Endodermal cell (in vitro differentiated cells): ENCODE results near the gene PSENEN. TPM values are rescaled to one million over a fixed set of nuclear protein-coding genes. Genes with fewer than 3 reads are reported as not detected.

Experiments used
- DNase-seq: peaks from one replicate; pipeline ENCODE4 v3.0.0-alpha.2; 2017
- H3K27ac ChIP-seq: 2 replicates; pipeline ENCODE4 v1.5.1; 2013; ENCODE audit warnings: mild to moderate bottlenecking, low read depth, low read length, moderate library complexity
- H3K27me3 ChIP-seq: 2 replicates; pipeline ENCODE4 v1.6.1; 2013; ENCODE audit warnings: mild to moderate bottlenecking, low read length, moderate library complexity; ENCODE audit not compliant: insufficient read depth, control insufficient read depth, poor library complexity, severe bottlenecking
- H3K36me3 ChIP-seq: 2 replicates; pipeline ENCODE4 v1.7.0; 2013; ENCODE audit warnings: mild to moderate bottlenecking, low read length, moderate library complexity; ENCODE audit not compliant: control insufficient read depth, insufficient read depth
- H3K4me1 ChIP-seq: one replicate; pipeline ENCODE4 v1.7.0; 2013; ENCODE audit warnings: low read length; ENCODE audit not compliant: control insufficient read depth, insufficient read depth
- H3K4me3 ChIP-seq: 2 replicates; pipeline ENCODE4 v1.5.1; 2013; ENCODE audit warnings: mild to moderate bottlenecking, low read length, moderate library complexity
- H3K9ac ChIP-seq: 2 replicates; pipeline ENCODE4 v1.6.1; 2013; ENCODE audit warnings: mild to moderate bottlenecking, low read length, moderate library complexity; ENCODE audit not compliant: poor library complexity, severe bottlenecking; ENCODE audit errors: extremely low read depth
- H3K9me3 ChIP-seq: 2 replicates; pipeline ENCODE4 v1.6.1; 2013; ENCODE audit warnings: mild to moderate bottlenecking, low read length, moderate library complexity; ENCODE audit not compliant: control insufficient read depth
- H3K27ac Mint-ChIP-seq: 2 replicates; pipeline ENCODE4 v1.8.0; 2020; ENCODE audit warnings: mixed read lengths
- H3K27me3 Mint-ChIP-seq: 2 replicates; pipeline ENCODE4 v1.8.0; 2021; ENCODE audit warnings: mild to moderate bottlenecking, mixed read lengths; ENCODE audit not compliant: insufficient read depth
- H3K36me3 Mint-ChIP-seq: 2 replicates; pipeline ENCODE4 v1.8.0; 2020; ENCODE audit warnings: low read depth, mixed read lengths
- H3K4me1 Mint-ChIP-seq: 2 replicates; pipeline ENCODE4 v1.8.0; 2020; ENCODE audit warnings: mixed read lengths
- H3K4me3 Mint-ChIP-seq: 2 replicates; pipeline ENCODE4 v1.8.0; 2020; ENCODE audit warnings: mild to moderate bottlenecking, moderate library complexity, mixed read lengths
- H3K9me3 Mint-ChIP-seq: 2 replicates; pipeline ENCODE4 v1.8.0; 2020; ENCODE audit warnings: mild to moderate bottlenecking, mixed read lengths
- CTCF ChIP-seq: fragments of 200-600 bp; sonication (generic); conservative IDR thresholded peaks from 2 replicates; pipeline ENCODE4 v1.5.0; 2021; ENCODE audit warnings: antibody characterized with exemption, mild to moderate bottlenecking
- WGBS, 2 experiments: methylation state at CpG; one replicate each; pipeline versions ENCODE4 v1.1.5 to v1.1.7; 2013; ENCODE audit warnings: missing lambda C conversion rate in 2 of 2, mixed read lengths in 1 of 2; ENCODE audit not compliant: insufficient coverage in 1 of 2, insufficient read length in 1 of 2; 5-methylcytosine and 5-hydroxymethylcytosine counted together
- total RNA-seq, 2 donors: library from RNA; stranded (reverse); fragmentation: NEBNext Ultra II Directional in 1 of 2; extraction: Animal tissue kit (Norgen Biotek cat#: 25700) in 1 of 2; gene quantifications; 2 replicates in 1 of 2; 3 replicates in 1 of 2; pipeline ENCODE4 v1.2.1, GENCODE V29; 2021

Gene PSENEN
- total RNA-seq, 2 donors from 2014 or later: 101 to 109 TPM

- Histone ChIP-seq H3K9me3 (no peaks in the 10 kb centered on the region), H3K9ac (no peak overlapping the region), H3K4me1 (no peaks in the 10 kb centered on the region), H3K36me3 (peaks cover 73% of the 10 kb centered on the region), H3K27me3 (no peaks in the 10 kb centered on the region), H3K27ac (no peak overlapping the region), H3K4me3 (no peak overlapping the region)
- 92 to 93% methylated on average over 18 of the region's 18 CpGs for WGBS, 2 experiments
- H3K4me1 Mint-ChIP-seq: no peaks in the 10 kb centered on the region
- no peak for TF ChIP-seq CTCF
- no peak for DNase-seq
- no peaks in the 10 kb centered on the region for H3K9me3 Mint-ChIP-seq
- no peak overlapping the region for H3K4me3 Mint-ChIP-seq
- no peak overlapping the region for H3K27ac Mint-ChIP-seq
- H3K36me3 Mint-ChIP-seq: peaks cover 74% of the 10 kb centered on the region
- H3K27me3 Mint-ChIP-seq: no peaks in the 10 kb centered on the region
These were observed 15.1 kb upstream of the PSENEN start for GRCh38 chr19:35730326-35730725.

- H3K36me3 ChIP-seq: peaks cover 71% of the 10 kb centered on the region
- Mint-ChIP-seq H3K4me1 (no peaks in the 10 kb centered on the region), H3K36me3 (peaks cover 72% of the 10 kb centered on the region), H3K27ac (no peak overlapping the region), H3K27me3 (no peaks in the 10 kb centered on the region), H3K4me3 (no peak overlapping the region), H3K9me3 (no peaks in the 10 kb centered on the region)
- no peak overlapping the region for H3K27ac ChIP-seq
- 91 to 100% methylated on average over 2 to 9 of the region's 9 CpGs for WGBS, 2 experiments
- H3K27me3 ChIP-seq: no peaks in the 10 kb centered on the region
- no peak overlapping the region for H3K9ac ChIP-seq
- no peaks in the 10 kb centered on the region for H3K9me3 ChIP-seq
- no peak for DNase-seq
- no peak overlapping the region for H3K4me3 ChIP-seq
- no peaks in the 10 kb centered on the region for H3K4me1 ChIP-seq
- TF ChIP-seq CTCF: no peak
These were observed 14.1 kb upstream of the PSENEN start for GRCh38 chr19:35731353-35731752.

GRCh38 chr19:35731779-35732405, 13.6 kb upstream of the PSENEN start:
- no peak for DNase-seq
- no peaks in the 10 kb centered on the region for H3K4me1 ChIP-seq
- peaks cover 73% of the 10 kb centered on the region for H3K36me3 Mint-ChIP-seq
- no peaks in the 10 kb centered on the region for H3K9me3 ChIP-seq
- no peak overlapping the region for H3K27ac ChIP-seq
- H3K27me3 Mint-ChIP-seq: no peaks in the 10 kb centered on the region
- no peaks in the 10 kb centered on the region for H3K4me1 Mint-ChIP-seq
- no peaks in the 10 kb centered on the region for H3K27me3 ChIP-seq
- H3K9me3 Mint-ChIP-seq: no peaks in the 10 kb centered on the region
- TF ChIP-seq CTCF: no peak
- no peak overlapping the region for H3K27ac Mint-ChIP-seq
- no peak overlapping the region for H3K9ac ChIP-seq
- no peak overlapping the region for H3K4me3 Mint-ChIP-seq
- peaks cover 74% of the 10 kb centered on the region for H3K36me3 ChIP-seq
- no peak overlapping the region for H3K4me3 ChIP-seq
- WGBS, 2 experiments: 92 to 93% methylated on average over 5 to 19 of the region's 21 CpGs
